CD8-positive, alpha-beta memory T cell (primary cell): ENCODE results near the gene PIANP. TPM values are rescaled to one million over a fixed set of nuclear protein-coding genes. Genes with fewer than 3 reads are reported as not detected.
A peak's percentile ranks its signal among the peaks of the same experiment; 100 is the strongest.

Experiments used
- CTCF ChIA-PET: fragments of 350-600 bp; sonication (Branson Sonifier 250); formaldehyde crosslinking; loops from one replicate; lab custom pipeline; 2021; ENCODE audit warnings: antibody characterized with exemption; lab: Charles Lee
- POLR2A ChIA-PET: fragments of 350-600 bp; sonication (Branson Sonifier 250); formaldehyde crosslinking; loops from one replicate; lab custom pipeline; 2021; ENCODE audit warnings: antibody characterized with exemption; lab: Charles Lee
- DNase-seq, 5 donors: peaks; one replicate each; pipeline versions ENCODE4 v3.0.0 to v3.0.0-alpha.2; 2020 to 2022; ENCODE audit warnings: mixed read lengths in 1 of 5
- H3K27ac ChIP-seq: one replicate; pipeline ENCODE4 v1.7.0; 2013; ENCODE audit warnings: low read depth, mild to moderate bottlenecking, low read length, moderate library complexity
- H3K27me3 ChIP-seq: 2 replicates; pipeline ENCODE4 v1.7.0; 2013; ENCODE audit warnings: low read length, mild to moderate bottlenecking; ENCODE audit not compliant: insufficient read depth, poor library complexity, severe bottlenecking
- H3K36me3 ChIP-seq: 2 replicates; pipeline ENCODE4 v1.7.0; 2013; ENCODE audit warnings: mild to moderate bottlenecking, low read length, moderate library complexity; ENCODE audit not compliant: insufficient read depth
- H3K4me1 ChIP-seq: 2 replicates; pipeline ENCODE4 v1.7.0; 2013; ENCODE audit warnings: mild to moderate bottlenecking, low read length, moderate library complexity; ENCODE audit not compliant: insufficient read depth
- H3K4me3 ChIP-seq: 2 replicates; pipeline ENCODE4 v1.7.0; 2013; ENCODE audit warnings: mild to moderate bottlenecking, low read length
- H3K9me3 ChIP-seq: 2 replicates; pipeline ENCODE4 v1.7.0; 2013; ENCODE audit warnings: mild to moderate bottlenecking, low read length
- H3K27ac Mint-ChIP-seq, 8 donors: one replicate each; pipeline ENCODE4 v1.8.0; 2020 to 2021; ENCODE audit warnings: mixed read lengths in 8 of 8, mild to moderate bottlenecking in 6 of 8, inconsistent platforms in 3 of 8, moderate library complexity in 3 of 8
- H3K27me3 Mint-ChIP-seq, 2 donors: one replicate each; pipeline ENCODE4 v1.8.0; 2020 to 2021; ENCODE audit warnings: mixed read lengths in 2 of 2, mild to moderate bottlenecking in 1 of 2, moderate library complexity in 1 of 2
- H3K36me3 Mint-ChIP-seq, 3 donors: one replicate each; pipeline ENCODE4 v1.8.0; 2020 to 2021; ENCODE audit warnings: mixed read lengths in 3 of 3, inconsistent platforms in 1 of 3, mild to moderate bottlenecking in 1 of 3
- H3K4me1 Mint-ChIP-seq, 3 donors: one replicate each; pipeline ENCODE4 v1.8.0; 2020 to 2021; ENCODE audit warnings: mixed read lengths in 3 of 3, inconsistent platforms in 1 of 3, mild to moderate bottlenecking in 1 of 3
- H3K4me3 Mint-ChIP-seq, 7 donors: one replicate each; pipeline ENCODE4 v1.8.0; 2020 to 2021; ENCODE audit warnings: mixed read lengths in 7 of 7, mild to moderate bottlenecking in 6 of 7, moderate library complexity in 4 of 7, inconsistent platforms in 2 of 7
- H3K9me3 Mint-ChIP-seq, 5 donors: one replicate each; pipeline ENCODE4 v1.8.0; 2020 to 2022; ENCODE audit warnings: mixed read lengths in 5 of 5, mild to moderate bottlenecking in 3 of 5, moderate library complexity in 2 of 5, inconsistent platforms in 1 of 5
- polyA plus RNA-seq: library from polyadenylated mRNA; unstranded; fragments of 300-500 nt; fragmentation: Illumina TruSeq; gene quantifications from one replicate; pipeline ENCODE4 v1.2.3, GENCODE V29; 2021
- total RNA-seq, 2 experiments: library from RNA; stranded (reverse); gene quantifications; one replicate each; pipeline ENCODE4 v1.2.3, GENCODE V29; 2021

Gene PIANP
- total and polyA plus RNA-seq, 3 experiments from 2014 or later, result 0.49 to 0.79 (median 0.77) TPM

DNA sequence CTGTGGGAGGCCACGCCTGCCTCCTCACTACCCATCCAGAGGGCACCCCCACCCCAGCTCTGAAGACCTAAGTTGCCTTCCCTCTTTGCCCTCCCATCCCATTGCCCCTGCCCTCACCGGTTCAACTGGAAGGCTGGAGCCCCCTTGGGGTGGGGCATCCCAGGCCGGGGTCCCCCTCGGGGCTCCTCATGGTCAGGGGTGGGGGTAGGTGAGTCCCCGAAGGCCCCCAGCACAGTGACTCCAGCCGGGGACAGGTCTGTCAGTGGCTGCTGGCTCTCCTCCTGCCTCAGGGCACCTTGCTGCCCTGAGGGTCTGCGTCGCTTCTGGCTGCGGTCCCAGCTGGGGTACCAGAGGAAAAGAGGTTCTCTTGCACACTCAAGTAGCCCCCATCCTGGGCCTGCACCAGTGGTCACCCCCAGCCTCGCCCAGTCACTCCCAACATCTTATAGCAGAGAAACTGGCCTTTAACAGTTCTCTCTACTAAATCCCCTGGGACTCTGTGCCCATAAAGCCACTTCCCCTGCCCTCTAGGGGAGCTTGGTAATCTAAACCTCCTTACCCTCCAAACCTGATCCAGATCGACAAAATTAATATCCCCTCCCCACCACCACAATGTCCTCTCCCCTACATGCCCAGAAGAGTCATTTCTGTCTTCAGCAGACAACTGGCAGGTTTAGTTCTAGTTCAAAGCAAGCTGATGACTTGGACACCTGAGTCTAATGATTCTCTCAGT lies 5.1 kb downstream of the PIANP start:
- Mint-ChIP-seq H3K27me3 (peaks cover 12 to 13% of the 10 kb centered on the region in 2 donors), H3K4me1 (peaks cover 16 to 23% (median 20%) of the 10 kb centered on the region in 3 donors), H3K27ac (peak overlapping the region in 1 of 8 donors; percentile 9), H3K36me3 (peaks cover 0 to 5% (median 2%) of the 10 kb centered on the region in 3 donors), H3K4me3 (peak overlapping the region in 1 of 7 donors; percentile 73), H3K9me3 (no peaks in the 10 kb centered on the region)
- POLR2A ChIA-PET, result no interaction called here
- Histone ChIP-seq H3K4me1 (peaks cover 1% of the 10 kb centered on the region), H3K27ac (no peak overlapping the region), H3K27me3 (peaks cover 8% of the 10 kb centered on the region), H3K9me3 (no peaks in the 10 kb centered on the region), H3K36me3 (no peaks in the 10 kb centered on the region), H3K4me3 (no peak overlapping the region)
- DNase-seq, result no peak
- CTCF ChIA-PET, result interaction anchor here (0.7 to 1.2 kb wide), 2 partner anchors 68 to 76 kb away, joined by 3 read pairs; no protein-coding TSS in a partner anchor

DNA sequence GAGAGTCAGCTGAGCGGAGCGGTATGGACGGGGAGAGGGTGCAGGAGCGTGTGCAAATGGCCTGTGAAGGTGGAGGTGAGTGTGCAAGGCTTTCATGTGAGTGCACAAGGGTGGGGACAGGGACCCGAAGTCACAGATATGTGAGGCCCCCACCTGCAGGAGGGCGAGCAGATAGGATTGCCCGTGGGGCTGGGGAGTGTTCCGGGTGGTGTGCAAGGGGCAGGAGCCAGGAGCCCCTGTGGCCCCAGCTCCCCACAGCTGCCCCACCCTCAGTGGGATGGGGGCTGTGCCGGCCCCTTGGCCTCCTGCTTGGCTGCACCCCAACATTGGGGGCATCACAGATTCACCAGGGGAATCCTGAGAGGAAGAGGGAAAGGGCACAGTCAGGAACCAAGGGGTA lies 5.9 kb downstream of the PIANP start:
- Histone ChIP-seq H3K4me3 (no peak overlapping the region), H3K4me1 (peaks cover 8% of the 10 kb centered on the region), H3K27me3 (peaks cover 7% of the 10 kb centered on the region), H3K36me3 (no peaks in the 10 kb centered on the region), H3K27ac (no peak overlapping the region), H3K9me3 (no peaks in the 10 kb centered on the region)
- peaks cover 23 to 29% (median 27%) of the 10 kb centered on the region in 3 donors for H3K4me1 Mint-ChIP-seq
- peak overlapping the region in 1 of 7 donors; percentile 73 for H3K4me3 Mint-ChIP-seq
- peaks cover 11 to 12% of the 10 kb centered on the region in 2 donors for H3K27me3 Mint-ChIP-seq
- no peak for DNase-seq
- POLR2A ChIA-PET, result interaction anchor here (0.5 kb wide), 1 partner anchor 46 kb away, joined by 4 read pairs; no protein-coding TSS in a partner anchor
- peak overlapping the region in 1 of 8 donors; percentile 33 for H3K27ac Mint-ChIP-seq
- CTCF ChIA-PET, result no interaction called here
- peaks cover 0 to 6% (median 2%) of the 10 kb centered on the region in 3 donors for H3K36me3 Mint-ChIP-seq
- H3K9me3 Mint-ChIP-seq, result no peaks in the 10 kb centered on the region

DNA sequence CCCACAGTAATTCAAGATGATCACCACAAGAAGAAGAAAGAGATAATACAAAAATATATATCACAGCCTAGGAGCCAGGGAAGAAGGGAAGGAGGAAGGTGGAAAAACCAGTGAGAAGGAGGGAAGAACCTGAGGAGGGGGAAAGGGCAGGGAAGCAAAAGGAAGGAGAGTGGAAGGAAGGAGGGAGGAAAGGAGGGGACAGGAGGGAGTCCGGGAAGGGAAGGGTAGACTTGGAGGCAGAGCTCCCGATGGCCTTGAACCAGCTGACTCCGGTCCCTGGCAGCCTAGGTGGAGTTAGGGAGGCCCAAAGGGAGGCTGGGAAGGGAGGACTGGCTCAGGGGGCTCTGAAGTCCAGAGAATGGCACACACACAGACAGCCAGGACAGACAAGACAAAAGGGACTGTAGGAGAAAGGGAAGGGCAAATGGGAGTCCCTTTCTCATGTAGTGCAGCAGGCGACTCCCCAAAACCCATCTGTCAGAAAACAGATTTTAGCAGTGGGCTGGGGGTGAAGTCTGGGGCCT lies 6.7 kb downstream of the PIANP start:
- Histone ChIP-seq H3K27ac (no peak overlapping the region), H3K9me3 (no peaks in the 10 kb centered on the region), H3K27me3 (no peaks in the 10 kb centered on the region), H3K36me3 (no peaks in the 10 kb centered on the region), H3K4me3 (no peak overlapping the region), H3K4me1 (peaks cover 8% of the 10 kb centered on the region)
- POLR2A ChIA-PET, result no interaction called here
- Mint-ChIP-seq H3K4me1 (peaks cover 17 to 26% (median 25%) of the 10 kb centered on the region in 3 donors), H3K27ac (peak overlapping the region in 2 of 8 donors; percentile 33 to 96), H3K4me3 (no peak overlapping the region), H3K27me3 (peaks cover 5 to 8% of the 10 kb centered on the region in 2 donors), H3K36me3 (peaks cover 0 to 13% (median 2%) of the 10 kb centered on the region in 3 donors), H3K9me3 (no peaks in the 10 kb centered on the region)
- no peak for DNase-seq
- CTCF ChIA-PET, result no interaction called here

DNA sequence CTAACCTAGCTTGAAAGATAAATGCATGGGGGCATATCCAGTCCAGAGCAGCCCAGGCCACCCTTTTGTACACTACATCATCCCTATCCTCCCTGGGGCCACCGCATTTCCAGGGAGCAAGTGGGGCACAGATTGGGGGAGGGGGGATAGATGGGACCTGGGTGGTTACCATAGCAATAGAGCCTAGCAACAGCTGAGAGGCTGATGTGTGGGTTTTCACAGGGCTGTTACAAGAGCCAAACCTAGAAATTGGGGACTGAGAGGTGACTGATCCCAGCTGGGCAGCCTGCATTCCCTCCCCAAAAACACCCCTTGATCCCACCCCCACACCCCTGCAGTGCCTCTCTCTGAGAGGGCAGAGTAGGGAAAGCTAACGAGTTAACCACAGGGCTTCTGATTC lies 7.7 kb downstream of the PIANP start:
- Histone ChIP-seq H3K4me3 (no peak overlapping the region), H3K4me1 (peaks cover 16% of the 10 kb centered on the region), H3K27ac (no peak overlapping the region), H3K36me3 (no peaks in the 10 kb centered on the region), H3K27me3 (no peaks in the 10 kb centered on the region), H3K9me3 (no peaks in the 10 kb centered on the region)
- H3K4me1 Mint-ChIP-seq, result peaks cover 14 to 29% (median 27%) of the 10 kb centered on the region in 3 donors
- H3K9me3 Mint-ChIP-seq, result no peaks in the 10 kb centered on the region
- ChIA-PET POLR2A (interaction anchor here (1.2 kb wide), 1 partner anchor 30 kb away, joined by 3 read pairs; no protein-coding TSS in a partner anchor), CTCF (interaction anchor here (1.2 to 2.0 kb wide), 3 partner anchors 31 to 180 kb away, joined by 3 to 5 read pairs (median 4); partner anchors contain the start of genes COPS7A and SPSB2)
- DNase-seq, result no peak
- peak overlapping the region in 3 of 8 donors; percentile 5 to 67 (median 8) for H3K27ac Mint-ChIP-seq
- H3K36me3 Mint-ChIP-seq, result peaks cover 0 to 18% (median 2%) of the 10 kb centered on the region in 3 donors
- H3K27me3 Mint-ChIP-seq, result peaks cover 0 to 1% of the 10 kb centered on the region in 2 donors
- peak overlapping the region in 1 of 7 donors; percentile 4 for H3K4me3 Mint-ChIP-seq

DNA sequence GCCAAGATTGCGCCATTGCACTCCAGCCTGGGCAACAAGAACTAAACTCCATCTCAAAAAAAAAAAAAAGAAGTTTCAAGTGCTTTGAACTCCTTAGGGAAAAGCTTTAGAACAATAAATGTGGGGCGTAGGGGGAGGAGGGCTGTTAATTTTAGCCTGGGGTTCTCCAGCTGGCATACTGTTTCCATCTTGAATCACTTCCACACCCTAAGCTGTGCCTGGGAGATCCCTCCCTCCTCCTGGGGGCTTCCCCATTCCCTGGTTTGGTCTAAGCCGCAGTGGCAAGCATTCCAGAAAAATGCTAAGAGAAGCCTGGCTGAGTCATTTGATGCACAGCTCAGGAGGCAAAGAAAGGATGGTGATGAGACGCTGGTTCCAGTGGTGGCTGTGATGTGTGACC lies 9.1 kb downstream of the PIANP start:
- Mint-ChIP-seq H3K4me1 (peaks cover 27 to 43% (median 41%) of the 10 kb centered on the region in 3 donors), H3K27ac (peak overlapping the region in 4 of 8 donors; percentile 30 to 83 (median 60)), H3K36me3 (peaks cover 0 to 29% (median 2%) of the 10 kb centered on the region in 3 donors), H3K27me3 (peaks cover 0 to 1% of the 10 kb centered on the region in 2 donors), H3K4me3 (peak overlapping the region in 1 of 7 donors; percentile 23), H3K9me3 (no peaks in the 10 kb centered on the region)
- CTCF ChIA-PET, result interaction anchor here (1.2 to 2.0 kb wide), 2 partner anchors 33 to 121 kb away, joined by 3 to 5 read pairs; partner anchors contain the start of gene COPS7A
- POLR2A ChIA-PET, result no interaction called here
- Histone ChIP-seq H3K36me3 (no peaks in the 10 kb centered on the region), H3K9me3 (no peaks in the 10 kb centered on the region), H3K4me3 (no peak overlapping the region), H3K4me1 (peaks cover 26% of the 10 kb centered on the region), H3K27me3 (no peaks in the 10 kb centered on the region), H3K27ac (no peak overlapping the region)
- no peak for DNase-seq

DNA sequence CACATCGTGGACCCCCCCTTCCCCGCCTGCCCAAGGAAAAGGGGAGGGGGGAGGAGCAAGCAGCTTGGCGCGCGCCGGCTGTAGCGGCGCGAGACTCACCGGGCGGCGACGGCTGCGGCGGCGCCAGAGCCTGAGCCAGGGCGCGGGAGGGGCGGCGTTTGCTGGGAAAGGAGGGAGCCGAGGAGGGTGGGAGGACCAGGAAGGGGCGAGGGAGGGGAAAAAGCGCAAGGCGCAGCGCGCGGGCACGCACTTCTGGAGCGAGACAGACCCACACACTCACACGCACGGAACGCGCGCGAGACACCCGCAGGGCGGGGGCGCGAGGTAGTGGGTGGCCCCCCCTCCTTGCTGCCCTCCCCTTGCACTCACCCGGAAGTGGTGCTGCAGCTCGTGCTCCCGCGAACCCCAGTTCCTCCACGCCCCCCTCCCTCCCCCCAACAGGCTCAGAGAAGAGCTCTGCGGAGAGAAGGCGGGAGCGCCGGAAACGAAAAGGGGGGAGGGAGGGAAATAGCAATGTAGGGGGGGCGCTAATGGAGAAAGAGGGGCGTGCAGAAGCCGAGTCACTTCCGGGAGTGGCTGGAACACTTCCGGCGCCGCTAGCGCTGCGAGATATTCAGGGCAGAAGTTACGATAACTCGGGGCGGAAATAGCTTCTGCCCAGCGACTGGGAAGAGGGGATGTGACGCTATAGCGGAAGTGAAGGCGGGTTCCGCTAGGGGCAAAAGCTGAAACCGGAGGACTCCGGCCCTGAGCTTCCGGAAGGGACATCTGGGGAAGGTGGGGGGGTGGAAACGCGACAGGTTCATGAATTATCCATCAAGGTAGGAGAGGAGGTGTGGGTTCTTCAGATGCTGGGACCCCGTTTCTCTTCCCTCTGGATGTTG lies 11.4 kb downstream of the PIANP start, which contains the start of gene ZNF384:
Gene ZNF384, minus strand, starts transcription at position 377 of the 884 bp plus-strand sequence. CDS start 9,855 bp downstream, outside the sequence.
- no peaks in the 10 kb centered on the region for H3K9me3 Mint-ChIP-seq
- no peaks in the 10 kb centered on the region for H3K27me3 ChIP-seq
- peak within 1 kb of the TSS; percentile 85 to 96 (median 94) for H3K4me3 Mint-ChIP-seq
- H3K36me3 ChIP-seq, result peaks cover 8% of the 10 kb centered on the region
- H3K27me3 Mint-ChIP-seq, result peaks cover 0 to 1% of the 10 kb centered on the region in 2 donors
- H3K27ac ChIP-seq, result peak within 1 kb of the TSS; percentile 82
- H3K4me1 Mint-ChIP-seq, result peaks cover 50 to 63% (median 55%) of the 10 kb centered on the region in 3 donors
- CTCF ChIA-PET, result interaction anchor here (0.7 to 2.1 kb wide), 22 partner anchors 9 to 202 kb away, joined by 3 to 17 read pairs (median 4); partner anchors contain the start of genes CDCA3, COPS7A, LPAR5 and MLF2
- peaks cover 36% of the 10 kb centered on the region for H3K4me1 ChIP-seq
- no peaks in the 10 kb centered on the region for H3K9me3 ChIP-seq
- POLR2A ChIA-PET, result interaction anchor here (0.5 to 2.2 kb wide), 42 partner anchors 9 to 419 kb away, joined by 3 to 92 read pairs (median 5); partner anchors contain the start of genes CDCA3, COPS7A, ENO2 and LPAR5
- peaks cover 0 to 43% (median 2%) of the 10 kb centered on the region in 3 donors for H3K36me3 Mint-ChIP-seq
- peak within 1 kb of the TSS; percentile 61 for H3K4me3 ChIP-seq
- H3K27ac Mint-ChIP-seq, result peak within 1 kb of the TSS; percentile 92 to 99 (median 99)
- peak; percentile 94 to 98 (median 95) for DNase-seq

DNA sequence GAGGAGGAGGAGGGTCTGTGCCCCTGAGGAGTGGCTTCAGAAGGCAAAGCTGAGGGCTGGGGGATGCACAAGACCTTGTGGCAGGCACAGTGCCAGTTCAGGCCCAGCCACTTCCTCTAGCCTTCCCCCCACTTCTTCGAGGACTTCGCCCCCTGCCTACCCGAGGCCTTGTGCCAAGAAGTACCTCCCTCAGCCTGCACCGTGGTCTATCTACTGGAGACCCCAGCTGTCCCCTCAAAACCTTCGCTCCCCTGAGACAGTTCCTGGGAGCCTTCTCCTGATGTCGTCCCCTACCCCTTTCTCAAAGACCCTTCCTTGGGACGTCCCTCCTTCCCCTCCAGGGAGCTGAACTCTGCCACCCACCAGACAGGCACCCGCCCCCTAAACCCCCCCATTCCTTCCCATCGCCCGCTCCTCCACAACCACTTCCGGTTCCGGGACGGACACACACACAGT lies 12.0 kb downstream of the PIANP start:
- Mint-ChIP-seq H3K4me1 (peaks cover 55 to 67% (median 55%) of the 10 kb centered on the region in 3 donors), H3K9me3 (no peaks in the 10 kb centered on the region), H3K4me3 (peak overlapping the region; percentile 85 to 96 (median 94)), H3K27me3 (peaks cover 0 to 1% of the 10 kb centered on the region in 2 donors), H3K27ac (peak overlapping the region; percentile 92 to 99 (median 99)), H3K36me3 (peaks cover 0 to 43% (median 2%) of the 10 kb centered on the region in 3 donors)
- H3K27me3 ChIP-seq, result no peaks in the 10 kb centered on the region
- peak in 3 of 5 donors; percentile 33 to 75 (median 58) for DNase-seq
- H3K36me3 ChIP-seq, result peaks cover 8% of the 10 kb centered on the region
- ChIA-PET POLR2A (interaction anchor here (0.6 to 2.2 kb wide), 23 partner anchors 11 to 420 kb away, joined by 3 to 92 read pairs (median 6); partner anchors contain the start of genes COPS7A, LPAR5, MLF2 and NOP2), CTCF (interaction anchor here (0.7 to 2.1 kb wide), 11 partner anchors 18 to 151 kb away, joined by 3 to 17 read pairs (median 4); partner anchors contain the start of genes COPS7A and LPAR5)
- H3K4me1 ChIP-seq, result peaks cover 37% of the 10 kb centered on the region
- peak overlapping the region; percentile 61 for H3K4me3 ChIP-seq
- H3K27ac ChIP-seq, result peak overlapping the region; percentile 82
- no peaks in the 10 kb centered on the region for H3K9me3 ChIP-seq
